ENCODE data around the gene MSX1. TPM values are rescaled to one million over a fixed set of nuclear protein-coding genes. Genes with fewer than 3 reads are reported as not detected.
"Not testable (repeated sequence)": the region's sequence is repeated elsewhere in the genome, so short reads cannot be mapped to it uniquely, and the experiment has no call there.

MSX1 gene
- total and polyA plus RNA-seq, 9 donors, result 2.2 to 4.5 (median 4.0) TPM

DNA sequence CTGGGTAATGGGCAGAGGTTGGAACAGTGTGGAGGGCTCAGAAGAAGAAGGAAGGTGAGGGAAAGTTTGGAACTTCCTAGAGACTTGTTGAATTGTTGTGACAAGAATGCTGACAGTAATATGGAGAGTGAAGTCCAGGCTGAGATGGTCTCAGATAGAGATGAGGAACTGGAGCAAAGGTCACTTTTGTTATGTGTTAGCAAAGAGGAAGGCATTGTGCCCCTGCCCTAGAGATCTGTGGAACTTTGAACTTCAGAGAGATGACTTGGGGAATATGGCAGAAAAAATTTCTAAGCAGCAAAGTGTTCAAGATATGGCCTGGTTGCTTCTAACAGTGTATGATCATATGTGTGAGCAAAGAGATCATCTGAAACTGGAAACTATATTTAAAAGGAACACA, 37.9 kb upstream of the MSX1 start:
- no peaks in the 10 kb centered on the region for H3K36me3 ChIP-seq
- H3K27me3 ChIP-seq, result no peaks in the 10 kb centered on the region
- no peak overlapping the region for H3K27ac ChIP-seq
- H3K4me1 ChIP-seq (ENCODE audit: insufficient read depth), result no peaks in the 10 kb centered on the region
- no peak for DNase-seq
- H3K4me3 ChIP-seq, result no peak overlapping the region
- H3K9me3 ChIP-seq, result peaks cover 0 to 4% of the 10 kb centered on the region in 2 donors
- no peak for TF ChIP-seq POLR2A (IDR thresholded peaks at IDR 0.05)
- TF ChIP-seq CTCF (IDR thresholded peaks at IDR 0.05), result no peak
- no peak for TF ChIP-seq EP300 (IDR thresholded peaks at IDR 0.05)
- intact Hi-C loops (cut with DNase I), result no loop called here

DNA sequence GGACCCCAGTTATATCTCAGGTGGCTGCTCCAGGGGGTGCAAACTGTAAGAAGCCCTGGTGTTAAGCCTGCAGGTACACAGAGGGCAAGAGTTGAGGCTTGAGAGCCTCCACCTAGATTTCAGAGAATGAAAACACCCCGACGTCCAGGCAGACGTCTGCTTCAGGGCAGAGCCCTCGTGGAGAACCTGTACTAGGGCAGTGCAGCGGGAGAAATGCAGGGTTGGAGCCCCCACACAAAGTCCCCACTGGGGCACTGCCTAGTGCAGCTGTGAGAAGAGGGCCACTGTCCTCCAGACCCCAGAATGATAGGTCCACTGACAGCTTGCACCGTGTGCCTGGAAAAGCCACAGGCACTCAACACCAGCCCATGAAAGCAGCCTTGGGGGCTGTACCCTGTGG, 37.2 kb upstream of the MSX1 start:
- WGBS, 3 donors, result 62 to 91% (median 65%) methylated on average over 6 of the region's 6 CpGs
- H3K27me3 ChIP-seq; DNase-seq; intact Hi-C loops (cut with DNase I); H3K27ac ChIP-seq; H3K9me3 ChIP-seq; H3K4me3 ChIP-seq; H3K36me3 ChIP-seq; H3K4me1 ChIP-seq (ENCODE audit: insufficient read depth): not testable (repeated sequence)

DNA sequence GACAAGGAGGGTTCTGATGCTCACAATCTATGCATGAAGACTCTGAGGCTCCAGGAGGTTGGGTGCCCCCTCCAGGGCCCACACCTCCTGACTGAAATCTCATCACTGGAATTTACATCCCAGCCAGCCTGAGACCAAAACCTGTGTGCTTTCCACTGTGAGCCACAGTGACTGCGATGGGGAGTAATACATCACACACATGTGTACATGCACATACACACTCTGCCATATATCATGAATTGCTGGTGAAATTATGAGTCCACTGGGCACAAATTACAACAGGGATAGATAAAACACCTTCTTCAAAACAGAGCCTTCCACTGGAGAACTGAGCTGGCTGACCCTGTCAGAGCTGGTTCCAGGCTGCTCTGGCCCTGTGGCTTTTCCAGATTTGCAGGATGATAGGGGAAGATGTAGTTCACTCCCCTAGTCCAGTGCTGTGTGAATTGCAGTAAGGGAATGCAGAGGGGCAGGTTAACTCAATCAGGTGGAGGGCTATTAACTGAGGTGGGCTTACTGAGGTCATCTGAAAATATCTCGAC, 35.8 kb upstream of the MSX1 start:
- Histone ChIP-seq H3K4me1 (ENCODE audit: insufficient read depth) (no peaks in the 10 kb centered on the region), H3K9me3 (peaks cover 0 to 4% of the 10 kb centered on the region in 2 donors), H3K27ac (no peak overlapping the region), H3K27me3 (no peaks in the 10 kb centered on the region), H3K4me3 (no peak overlapping the region), H3K36me3 (no peaks in the 10 kb centered on the region)
- TF ChIP-seq EP300 (IDR thresholded peaks at IDR 0.05), result no peak
- TF ChIP-seq CTCF (IDR thresholded peaks at IDR 0.05), result no peak
- no peak for TF ChIP-seq POLR2A (IDR thresholded peaks at IDR 0.05)
- whole genome bisulfite sequencing, 3 donors, result 36 to 53% (median 52%) methylated on average over 2 of the region's 2 CpGs
- no peak for DNase-seq
- intact Hi-C loops (cut with DNase I), result no loop called here

DNA sequence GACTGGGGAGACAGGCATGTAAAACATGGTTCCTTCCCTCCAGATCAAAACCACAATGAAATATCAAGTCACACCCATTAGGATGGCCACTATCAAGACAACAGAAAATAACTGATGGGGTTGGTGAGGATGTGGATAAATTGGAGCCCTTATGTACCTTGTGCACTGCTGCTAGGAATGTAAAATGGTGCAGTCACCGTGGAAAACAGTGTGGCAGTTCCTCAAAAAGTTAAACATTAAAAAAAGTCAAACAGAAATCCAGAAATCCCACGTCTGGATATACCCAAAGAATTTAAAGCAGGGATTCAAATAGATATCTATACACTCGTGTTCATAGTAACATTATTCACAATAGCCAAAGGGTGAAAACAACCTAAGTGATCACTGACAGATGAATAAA, 35.2 kb upstream of the MSX1 start:
- Histone ChIP-seq H3K36me3 (no peaks in the 10 kb centered on the region), H3K4me1 (ENCODE audit: insufficient read depth) (no peaks in the 10 kb centered on the region), H3K27ac (no peak overlapping the region), H3K27me3 (no peaks in the 10 kb centered on the region), H3K4me3 (no peak overlapping the region), H3K9me3 (peaks cover 0 to 4% of the 10 kb centered on the region in 2 donors)
- 49 to 72% (median 51%) methylated on average over 3 of the region's 3 CpGs for WGBS, 3 donors
- intact Hi-C loops (cut with DNase I), result no loop called here
- TF ChIP-seq CTCF (IDR thresholded peaks at IDR 0.05) (no peak), EP300 (IDR thresholded peaks at IDR 0.05) (no peak), POLR2A (IDR thresholded peaks at IDR 0.05) (no peak)
- no peak for DNase-seq

DNA sequence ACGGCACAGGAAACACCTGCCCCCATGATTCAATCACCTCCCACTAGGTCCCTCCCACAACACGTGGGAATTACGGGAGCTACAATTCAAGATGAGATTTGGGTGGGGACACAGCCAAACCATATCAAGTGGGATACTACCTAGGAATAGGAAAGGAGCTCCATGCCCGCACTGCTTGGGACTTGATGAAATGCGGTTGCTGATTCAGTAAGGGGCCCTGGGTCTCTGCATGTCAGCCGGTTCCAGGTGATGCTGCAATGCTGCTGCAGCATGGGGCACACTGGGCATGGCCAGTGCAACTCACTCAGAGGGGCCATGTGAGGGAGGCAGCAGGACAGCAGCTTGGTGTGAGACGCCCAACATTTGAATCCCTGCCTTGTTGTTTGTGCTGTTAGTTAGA, 34.0 kb upstream of the MSX1 start:
- TF ChIP-seq CTCF (IDR thresholded peaks at IDR 0.05), result no peak
- TF ChIP-seq EP300 (IDR thresholded peaks at IDR 0.05), result no peak
- no peak for TF ChIP-seq POLR2A (IDR thresholded peaks at IDR 0.05)
- H3K9me3 ChIP-seq, result peaks cover 0 to 4% of the 10 kb centered on the region in 2 donors
- no peak overlapping the region for H3K27ac ChIP-seq
- 71 to 84% (median 79%) methylated on average over 7 of the region's 7 CpGs for WGBS, 3 donors
- intact Hi-C loops (cut with DNase I), result no loop called here
- no peaks in the 10 kb centered on the region for H3K36me3 ChIP-seq
- H3K27me3 ChIP-seq, result no peaks in the 10 kb centered on the region
- H3K4me1 ChIP-seq (ENCODE audit: insufficient read depth), result no peaks in the 10 kb centered on the region
- H3K4me3 ChIP-seq, result no peak overlapping the region
- DNase-seq, result no peak

All from ovary (tissue), 9 donors.